ENCODE measurements around the gene TSPAN17. TPM values are rescaled to one million over a fixed set of nuclear protein-coding genes. Genes with fewer than 3 reads are reported as not detected.
"Not testable (repeated sequence)": the region's sequence is repeated elsewhere in the genome, so short reads cannot be mapped to it uniquely, and the experiment has no call there.

The TSPAN17 gene, protein sequence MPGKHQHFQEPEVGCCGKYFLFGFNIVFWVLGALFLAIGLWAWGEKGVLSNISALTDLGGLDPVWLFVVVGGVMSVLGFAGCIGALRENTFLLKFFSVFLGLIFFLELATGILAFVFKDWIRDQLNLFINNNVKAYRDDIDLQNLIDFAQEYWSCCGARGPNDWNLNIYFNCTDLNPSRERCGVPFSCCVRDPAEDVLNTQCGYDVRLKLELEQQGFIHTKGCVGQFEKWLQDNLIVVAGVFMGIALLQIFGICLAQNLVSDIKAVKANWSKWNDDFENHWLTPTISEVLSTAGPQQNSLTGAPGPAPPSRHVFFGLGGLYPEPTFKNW
- total RNA-seq, result 10 to 100 TPM; 20.2 to 39.3 (median 30.0) TPM
- total RNA-seq (2013), result 14.6 TPM
- 17.7 to 55.9 (median 33.3) reads per million in 29 experiments for total RNA-seq

DNA sequence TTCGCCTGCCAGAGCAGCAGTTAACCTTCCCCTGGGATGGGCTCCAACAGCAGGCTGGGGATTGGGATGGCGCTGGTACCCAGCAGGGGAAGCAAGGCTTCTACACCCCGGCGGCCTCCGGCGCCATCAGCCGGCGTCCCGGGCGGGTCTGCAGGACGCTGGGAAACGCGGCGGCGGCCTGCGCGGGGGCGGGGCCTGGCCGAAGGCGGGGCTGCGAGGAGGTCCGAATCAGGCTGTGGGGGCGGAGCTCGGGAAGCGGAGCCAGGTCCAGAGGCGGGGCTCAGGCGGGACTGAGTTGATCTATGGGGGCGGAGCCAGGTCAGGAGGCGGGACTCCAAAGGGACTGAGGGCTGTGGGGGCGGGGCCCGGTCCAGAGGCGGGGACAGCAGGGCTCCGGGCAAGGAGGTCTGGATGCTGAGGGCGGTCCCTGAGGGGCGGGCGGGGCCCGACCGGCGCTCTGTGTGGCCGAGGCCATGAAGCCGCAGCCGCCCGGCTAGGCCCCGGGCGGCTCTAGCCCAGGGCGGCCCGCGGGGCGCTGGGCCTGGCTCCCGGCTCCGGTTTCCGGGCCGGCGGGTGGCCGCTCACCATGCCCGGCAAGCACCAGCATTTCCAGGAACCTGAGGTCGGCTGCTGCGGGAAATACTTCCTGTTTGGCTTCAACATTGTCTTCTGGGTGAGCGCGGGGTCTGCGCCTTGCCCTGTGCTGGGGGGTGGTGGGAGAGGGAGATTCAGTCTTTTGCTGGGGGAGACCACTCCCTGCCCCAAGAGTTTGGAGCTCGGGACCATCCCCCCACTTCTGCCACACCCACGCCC is at the start of gene TSPAN17:
TSS of gene TSPAN17 (plus strand) at position 455 of the 813 bp plus-strand sequence. CDS start at position 587, 132 bp downstream.
- peak within 1 kb of the TSS; percentile 53 for H3K27ac ChIP-seq (ENCODE audit: low read length)
- peak within 1 kb of the TSS; percentile 93 to 95 for H3K27ac Mint-ChIP-seq
- H3K9me3 Mint-ChIP-seq, result no peaks in the 10 kb centered on the region
- H3K36me3 Mint-ChIP-seq, result no peaks in the 10 kb centered on the region
- no peaks in the 10 kb centered on the region for H3K27me3 ChIP-seq (replicated peaks in 1 of 2; ENCODE audit: control insufficient read depth in 2 of 2, extremely low read depth in 1 of 2, insufficient read depth in 2 of 2, low read length in 1 of 2)
- H3K4me3 Mint-ChIP-seq, result peak within 1 kb of the TSS; percentile 79 to 90 (median 83)
- ChIA-PET POLR2A (no interaction called here), CTCF (interaction anchor here (0.5 to 1.7 kb wide), 6 partner anchors 10 to 232 kb away, joined by 3 to 15 read pairs (median 3); no protein-coding TSS in a partner anchor)
- 0% methylated on average over 58 of the region's 63 CpGs for WGBS (ENCODE audit: insufficient coverage)
- peaks cover 7 to 60% of the 10 kb centered on the region in 2 experiments for H3K4me1 ChIP-seq (ENCODE audit: control insufficient read depth in 1 of 2, extremely low read depth in 1 of 2, insufficient read depth in 2 of 2, low read length in 2 of 2)
- ATAC-seq (replicated peaks in 1 of 4) (peak; percentile 90 to 95 (median 93)), DNase-seq (peak; percentile 73 to 100 (median 90))
- H3K4me1 Mint-ChIP-seq, result peaks cover 52 to 57% (median 55%) of the 10 kb centered on the region in 3 donors
- H3K4me3 ChIP-seq (ENCODE audit: control insufficient read depth in 1 of 2, extremely low read depth in 1 of 2, low read length in 1 of 2), result peak within 1 kb of the TSS; percentile 47 to 63
- no peaks in the 10 kb centered on the region for H3K36me3 ChIP-seq (ENCODE audit: control insufficient read depth in 2 of 2, extremely low read depth in 1 of 2, insufficient read depth in 1 of 2, low read length in 1 of 2)
- no peaks in the 10 kb centered on the region for H3K9me3 ChIP-seq
- no peaks in the 10 kb centered on the region for H3K27me3 Mint-ChIP-seq

DNA sequence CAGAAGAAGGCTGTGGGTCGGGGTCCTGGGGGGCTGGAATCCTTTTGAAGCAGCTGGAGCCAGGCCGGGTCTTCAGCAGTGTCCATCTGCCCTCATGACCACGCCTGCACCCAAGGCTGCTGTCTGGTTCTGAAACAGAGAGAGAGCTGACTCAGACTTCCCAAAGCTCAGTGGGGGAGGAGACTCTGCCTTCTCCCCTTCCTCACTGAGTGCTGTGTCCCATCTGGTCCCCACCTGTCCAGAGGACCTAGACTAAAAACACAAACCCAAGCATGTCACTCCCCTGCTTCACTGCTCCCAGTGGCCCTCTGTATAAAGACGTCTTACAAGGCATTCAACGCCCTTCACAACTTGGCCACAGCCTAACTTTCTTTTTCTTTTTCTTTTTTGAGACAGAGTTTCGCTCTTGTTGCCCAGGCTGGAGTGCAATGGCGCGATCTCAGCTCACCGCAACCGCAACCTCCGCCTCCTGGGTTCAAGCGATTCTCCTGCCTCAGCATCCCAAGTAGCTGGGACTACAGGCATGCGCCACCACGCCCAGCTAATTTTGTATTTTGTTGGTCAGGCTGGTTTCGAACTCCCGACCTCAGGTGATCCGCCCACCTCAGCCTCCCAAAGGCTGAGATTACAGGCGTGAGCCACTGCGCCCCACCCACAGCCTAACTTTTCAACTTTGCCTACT is 47.4 kb upstream of the TSPAN17 start:
- H3K27ac ChIP-seq (ENCODE audit: low read length); H3K27ac Mint-ChIP-seq; POLR2A ChIA-PET; H3K4me3 Mint-ChIP-seq; DNase-seq; H3K36me3 ChIP-seq (ENCODE audit: control insufficient read depth in 2 of 2, extremely low read depth in 1 of 2, insufficient read depth in 1 of 2, low read length in 1 of 2); H3K9me3 ChIP-seq; H3K27me3 ChIP-seq (replicated peaks in 1 of 2; ENCODE audit: control insufficient read depth in 2 of 2, extremely low read depth in 1 of 2, insufficient read depth in 2 of 2, low read length in 1 of 2); H3K9me3 Mint-ChIP-seq; H3K36me3 Mint-ChIP-seq; H3K4me3 ChIP-seq (ENCODE audit: control insufficient read depth in 1 of 2, extremely low read depth in 1 of 2, low read length in 1 of 2); H3K4me1 Mint-ChIP-seq; H3K27me3 Mint-ChIP-seq; ATAC-seq (replicated peaks in 1 of 4): not testable (repeated sequence)
- 82% methylated on average over 18 of the region's 19 CpGs for WGBS (ENCODE audit: insufficient coverage)
- CTCF ChIA-PET, result interaction anchor here in 1 of 2 donors (0.5 kb wide), 1 partner anchor 183 kb away, joined by 6 read pairs; the partner anchor contains the start of gene CLTB
- peaks cover 0 to 13% of the 10 kb centered on the region in 2 experiments for H3K4me1 ChIP-seq (ENCODE audit: control insufficient read depth in 1 of 2, extremely low read depth in 1 of 2, insufficient read depth in 2 of 2, low read length in 2 of 2)

DNA sequence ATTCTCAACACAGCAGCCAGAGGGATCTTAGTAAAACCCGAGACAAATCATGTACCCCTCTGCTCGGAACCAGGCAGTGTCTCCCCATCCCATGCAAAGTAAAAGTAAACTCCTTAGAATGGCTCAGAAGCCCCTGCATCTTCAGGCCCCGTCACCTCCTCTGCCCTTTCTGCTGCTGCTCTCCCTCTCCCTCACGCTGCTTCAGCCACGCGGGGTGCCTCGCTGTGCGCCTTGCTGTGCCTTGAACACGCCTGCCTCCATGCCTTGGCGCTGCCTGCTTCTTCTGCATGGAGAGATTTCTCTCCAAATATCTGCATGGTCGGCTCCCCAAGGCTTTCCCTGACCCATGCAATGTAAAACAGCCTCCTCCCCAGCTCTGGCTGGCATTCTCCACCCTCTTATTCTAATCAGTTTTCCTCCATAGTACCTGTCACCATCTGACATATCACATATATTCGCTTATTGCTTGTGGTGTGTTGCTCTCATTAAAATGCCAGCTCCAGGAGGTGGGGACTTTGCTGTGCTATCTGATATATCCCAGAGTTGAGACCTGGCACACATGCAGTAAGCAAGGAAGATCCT is 45.3 kb upstream of the TSPAN17 start:
- ATAC-seq (replicated peaks in 1 of 4), result no peak
- peaks cover 0 to 5% of the 10 kb centered on the region in 2 experiments for H3K27me3 ChIP-seq (replicated peaks in 1 of 2; ENCODE audit: control insufficient read depth in 2 of 2, extremely low read depth in 1 of 2, insufficient read depth in 2 of 2, low read length in 1 of 2)
- H3K36me3 ChIP-seq (ENCODE audit: control insufficient read depth in 2 of 2, extremely low read depth in 1 of 2, insufficient read depth in 1 of 2, low read length in 1 of 2), result no peaks in the 10 kb centered on the region
- H3K9me3 ChIP-seq, result no peaks in the 10 kb centered on the region
- no peak overlapping the region for H3K4me3 ChIP-seq (ENCODE audit: control insufficient read depth in 1 of 2, extremely low read depth in 1 of 2, low read length in 1 of 2)
- H3K9me3 Mint-ChIP-seq, result no peaks in the 10 kb centered on the region
- no peak for DNase-seq
- 83% methylated on average over 10 of the region's 12 CpGs for WGBS (ENCODE audit: insufficient coverage)
- peaks cover 0 to 5% of the 10 kb centered on the region in 2 experiments for H3K4me1 ChIP-seq (ENCODE audit: control insufficient read depth in 1 of 2, extremely low read depth in 1 of 2, insufficient read depth in 2 of 2, low read length in 2 of 2)
- no peak overlapping the region for H3K4me3 Mint-ChIP-seq
- no peak overlapping the region for H3K27ac Mint-ChIP-seq
- no peaks in the 10 kb centered on the region for H3K36me3 Mint-ChIP-seq
- H3K4me1 Mint-ChIP-seq, result no peaks in the 10 kb centered on the region
- H3K27me3 Mint-ChIP-seq, result peaks cover 0 to 3% of the 10 kb centered on the region in 2 donors
- CTCF ChIA-PET, result no interaction called here
- no peak overlapping the region for H3K27ac ChIP-seq (ENCODE audit: low read length)
- POLR2A ChIA-PET, result no interaction called here

DNA sequence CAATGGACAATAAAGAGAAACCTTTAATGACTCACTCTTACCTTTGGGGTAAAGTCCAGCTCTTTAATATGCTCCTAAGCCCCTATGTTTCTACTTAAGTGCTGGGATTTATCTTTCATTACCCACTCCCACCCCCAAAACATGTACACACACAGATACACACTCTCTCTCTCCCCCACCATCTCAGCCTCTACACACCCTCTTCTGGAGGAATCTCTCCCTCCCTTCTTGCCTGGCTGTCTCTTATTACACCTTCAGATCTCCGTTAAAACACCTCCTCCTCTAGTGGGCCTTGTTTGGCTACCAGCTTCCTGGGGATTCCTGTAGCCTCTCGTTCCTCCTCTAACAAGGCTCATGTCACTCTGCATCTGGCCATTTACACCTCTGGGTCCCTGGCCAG is 44.2 kb upstream of the TSPAN17 start:
- no peak overlapping the region for H3K4me3 ChIP-seq (ENCODE audit: control insufficient read depth in 1 of 2, extremely low read depth in 1 of 2, low read length in 1 of 2)
- peaks cover 0 to 5% of the 10 kb centered on the region in 2 experiments for H3K27me3 ChIP-seq (replicated peaks in 1 of 2; ENCODE audit: control insufficient read depth in 2 of 2, extremely low read depth in 1 of 2, insufficient read depth in 2 of 2, low read length in 1 of 2)
- H3K27ac ChIP-seq (ENCODE audit: low read length), result no peak overlapping the region
- no peaks in the 10 kb centered on the region for H3K9me3 ChIP-seq
- H3K27ac Mint-ChIP-seq, result no peak overlapping the region
- DNase-seq (no peak), ATAC-seq (replicated peaks in 1 of 4) (no peak)
- no peaks in the 10 kb centered on the region for H3K4me1 ChIP-seq (ENCODE audit: control insufficient read depth in 1 of 2, extremely low read depth in 1 of 2, insufficient read depth in 2 of 2, low read length in 2 of 2)
- H3K36me3 ChIP-seq (ENCODE audit: control insufficient read depth in 2 of 2, extremely low read depth in 1 of 2, insufficient read depth in 1 of 2, low read length in 1 of 2), result no peaks in the 10 kb centered on the region
- peaks cover 0 to 3% of the 10 kb centered on the region in 2 donors for H3K27me3 Mint-ChIP-seq
- POLR2A ChIA-PET, result no interaction called here
- CTCF ChIA-PET, result no interaction called here
- WGBS (ENCODE audit: insufficient coverage), result 17% methylated on average over 1 of the region's 2 CpGs
- H3K4me1 Mint-ChIP-seq, result no peaks in the 10 kb centered on the region
- H3K9me3 Mint-ChIP-seq, result no peaks in the 10 kb centered on the region
- H3K36me3 Mint-ChIP-seq, result no peaks in the 10 kb centered on the region
- no peak overlapping the region for H3K4me3 Mint-ChIP-seq

DNA sequence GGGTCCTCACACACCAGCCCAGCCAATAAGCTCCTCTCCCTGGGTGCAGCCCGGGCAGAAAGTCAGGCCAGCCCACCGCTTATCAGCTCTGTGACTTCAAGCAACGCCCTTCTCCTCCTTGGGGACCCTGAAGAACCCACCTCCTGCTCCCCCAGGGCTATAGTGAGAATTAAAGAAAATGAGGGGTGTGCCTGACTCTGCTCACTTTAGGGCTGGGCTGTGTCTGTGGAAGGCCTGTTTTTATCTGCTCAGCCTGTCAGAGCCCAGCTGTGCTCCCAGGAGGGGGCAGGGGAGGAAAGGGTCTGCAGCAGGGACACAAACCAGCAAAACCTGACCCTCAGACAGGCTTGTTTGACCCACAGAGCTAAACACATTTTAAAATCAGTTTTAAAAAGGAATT is 41.3 kb upstream of the TSPAN17 start:
- Mint-ChIP-seq H3K9me3 (no peaks in the 10 kb centered on the region), H3K4me1 (peaks cover 8 to 12% (median 10%) of the 10 kb centered on the region in 3 donors), H3K27me3 (peaks cover 3 to 7% of the 10 kb centered on the region in 2 donors), H3K27ac (no peak overlapping the region), H3K36me3 (no peaks in the 10 kb centered on the region), H3K4me3 (no peak overlapping the region)
- H3K27me3 ChIP-seq (replicated peaks in 1 of 2; ENCODE audit: control insufficient read depth in 2 of 2, extremely low read depth in 1 of 2, insufficient read depth in 2 of 2, low read length in 1 of 2), result peaks cover 2 to 18% of the 10 kb centered on the region in 2 experiments
- WGBS (ENCODE audit: insufficient coverage), result no CpG with 5 or more reads among the region's 3 CpGs
- DNase-seq, result no peak
- CTCF ChIA-PET, result interaction anchor here (0.6 to 1.2 kb wide), 3 partner anchors 34 to 433 kb away, joined by 4 to 5 read pairs (median 4); no protein-coding TSS in a partner anchor
- H3K9me3 ChIP-seq, result no peaks in the 10 kb centered on the region
- H3K27ac ChIP-seq (ENCODE audit: low read length), result no peak overlapping the region
- H3K36me3 ChIP-seq (ENCODE audit: control insufficient read depth in 2 of 2, extremely low read depth in 1 of 2, insufficient read depth in 1 of 2, low read length in 1 of 2), result no peaks in the 10 kb centered on the region
- POLR2A ChIA-PET, result no interaction called here
- H3K4me3 ChIP-seq (ENCODE audit: control insufficient read depth in 1 of 2, extremely low read depth in 1 of 2, low read length in 1 of 2), result no peak overlapping the region
- peaks cover 0 to 17% of the 10 kb centered on the region in 2 experiments for H3K4me1 ChIP-seq (ENCODE audit: control insufficient read depth in 1 of 2, extremely low read depth in 1 of 2, insufficient read depth in 2 of 2, low read length in 2 of 2)
- no peak for ATAC-seq (replicated peaks in 1 of 4)
